RWPE2 (cell line): ENCODE results near the gene PERP.
A peak's percentile ranks its signal among the peaks of the same experiment; 100 is the strongest.

ENCODE experiments used
- ATAC-seq: fragments of 200-7000 bp; cut with Tn5 transposase; 3 replicates; pipeline ENCODE4 v1.9.1; 2021; ENCODE audit warnings: low read depth
- DNase-seq: peaks from one replicate; pipeline ENCODE4 v3.0.0-alpha.2; 2020; ENCODE audit warnings: low spot score
- H3K27ac ChIP-seq: fragments of 450-650 bp; 2 replicates; pipeline ENCODE4 v1.5.1; 2017; ENCODE audit warnings: mild to moderate bottlenecking; ENCODE audit not compliant: poor library complexity, severe bottlenecking
- H3K27me3 ChIP-seq: fragments of 250-450 bp; sonication (Bioruptor Pico); 2 replicates; pipeline ENCODE4 v1.5.1; 2021; ENCODE audit warnings: mild to moderate bottlenecking, moderate library complexity; ENCODE audit not compliant: insufficient read depth, poor library complexity, severe bottlenecking
- H3K36me3 ChIP-seq: fragments of 250-450 bp; sonication (Bioruptor Pico); 2 replicates; pipeline ENCODE4 v1.5.1; 2020; ENCODE audit warnings: low read depth, mild to moderate bottlenecking, moderate library complexity
- H3K4me1 ChIP-seq: fragments of 250-450 bp; sonication (Bioruptor Pico); 2 replicates; pipeline ENCODE4 v1.5.1; 2021; ENCODE audit warnings: mild to moderate bottlenecking, moderate library complexity; ENCODE audit not compliant: insufficient read depth, poor library complexity, severe bottlenecking
- H3K4me3 ChIP-seq: fragments of 250-450 bp; sonication (Bioruptor Pico); 2 replicates; pipeline ENCODE4 v1.5.1; 2021; ENCODE audit warnings: mild to moderate bottlenecking, moderate library complexity; ENCODE audit not compliant: severe bottlenecking
- H3K9me3 ChIP-seq: fragments of 250-450 bp; sonication (Bioruptor Pico); 2 replicates; pipeline ENCODE4 v1.5.1; 2021; ENCODE audit warnings: mild to moderate bottlenecking, moderate library complexity; ENCODE audit not compliant: severe bottlenecking
- TF ChIP-seq, protein P1 (sequence below): fragments of 450-650 bp; IDR thresholded peaks from one replicate; pipeline ENCODE4 v1.5.1; 2017; ENCODE audit warnings: mild to moderate bottlenecking, moderate library complexity; ENCODE audit not compliant: poor library complexity, severe bottlenecking

Gene PERP

DNA sequence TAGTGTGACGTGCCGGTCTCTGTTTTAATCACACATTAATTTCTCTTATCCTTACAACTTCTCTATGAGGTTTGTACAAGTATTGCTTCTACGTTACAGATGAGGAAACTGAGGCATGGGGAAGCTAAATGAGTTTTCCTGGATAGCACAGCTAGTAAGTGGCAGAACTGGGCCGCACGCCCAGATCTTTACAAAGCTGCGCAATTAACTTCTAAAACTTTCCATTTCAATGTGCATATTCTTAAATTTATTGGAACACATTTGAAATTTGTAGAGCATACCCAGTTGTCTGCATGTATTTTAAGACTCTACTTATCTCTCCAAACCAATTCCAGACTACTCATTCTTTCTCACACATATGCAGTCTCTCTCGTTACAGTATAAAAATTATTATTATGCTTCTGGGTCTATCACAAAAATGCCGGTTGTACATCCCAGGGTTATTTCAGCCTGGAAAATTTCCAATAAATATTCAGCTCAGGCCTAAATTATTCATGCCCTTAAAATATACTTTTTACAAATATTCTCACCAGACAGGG is 10.2 kb upstream of the PERP start:
- no peak for ATAC-seq
- no peak overlapping the region for H3K4me3 ChIP-seq
- no peaks in the 10 kb centered on the region for H3K36me3 ChIP-seq
- no peaks in the 10 kb centered on the region for H3K9me3 ChIP-seq
- H3K27ac ChIP-seq = no peak overlapping the region
- TF ChIP-seq, protein P1, sequence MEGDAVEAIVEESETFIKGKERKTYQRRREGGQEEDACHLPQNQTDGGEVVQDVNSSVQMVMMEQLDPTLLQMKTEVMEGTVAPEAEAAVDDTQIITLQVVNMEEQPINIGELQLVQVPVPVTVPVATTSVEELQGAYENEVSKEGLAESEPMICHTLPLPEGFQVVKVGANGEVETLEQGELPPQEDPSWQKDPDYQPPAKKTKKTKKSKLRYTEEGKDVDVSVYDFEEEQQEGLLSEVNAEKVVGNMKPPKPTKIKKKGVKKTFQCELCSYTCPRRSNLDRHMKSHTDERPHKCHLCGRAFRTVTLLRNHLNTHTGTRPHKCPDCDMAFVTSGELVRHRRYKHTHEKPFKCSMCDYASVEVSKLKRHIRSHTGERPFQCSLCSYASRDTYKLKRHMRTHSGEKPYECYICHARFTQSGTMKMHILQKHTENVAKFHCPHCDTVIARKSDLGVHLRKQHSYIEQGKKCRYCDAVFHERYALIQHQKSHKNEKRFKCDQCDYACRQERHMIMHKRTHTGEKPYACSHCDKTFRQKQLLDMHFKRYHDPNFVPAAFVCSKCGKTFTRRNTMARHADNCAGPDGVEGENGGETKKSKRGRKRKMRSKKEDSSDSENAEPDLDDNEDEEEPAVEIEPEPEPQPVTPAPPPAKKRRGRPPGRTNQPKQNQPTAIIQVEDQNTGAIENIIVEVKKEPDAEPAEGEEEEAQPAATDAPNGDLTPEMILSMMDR = no peak
- no peaks in the 10 kb centered on the region for H3K4me1 ChIP-seq
- H3K27me3 ChIP-seq = no peaks in the 10 kb centered on the region
- DNase-seq = no peak

DNA sequence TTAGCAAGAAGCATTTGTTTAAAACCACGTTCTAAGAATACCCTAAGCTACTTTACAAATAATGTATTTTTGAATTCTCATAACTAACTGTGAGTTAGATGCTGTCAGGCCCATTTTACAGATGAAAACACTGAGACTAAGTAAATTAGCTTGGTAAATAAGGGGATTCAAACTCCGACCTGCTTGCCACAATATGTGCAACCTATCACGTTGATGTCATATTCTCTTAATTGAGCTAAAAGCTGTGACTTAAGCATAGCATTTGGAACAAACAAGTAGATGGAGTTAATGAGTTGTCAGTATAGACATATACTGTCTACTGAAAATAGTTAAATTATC is 9.4 kb upstream of the PERP start:
- Histone ChIP-seq H3K27me3 (no peaks in the 10 kb centered on the region), H3K9me3 (no peaks in the 10 kb centered on the region), H3K4me3 (no peak overlapping the region), H3K27ac (no peak overlapping the region), H3K4me1 (no peaks in the 10 kb centered on the region), H3K36me3 (no peaks in the 10 kb centered on the region)
- DNase-seq (no peak), ATAC-seq (no peak)
- TF ChIP-seq, protein P1 = no peak

DNA sequence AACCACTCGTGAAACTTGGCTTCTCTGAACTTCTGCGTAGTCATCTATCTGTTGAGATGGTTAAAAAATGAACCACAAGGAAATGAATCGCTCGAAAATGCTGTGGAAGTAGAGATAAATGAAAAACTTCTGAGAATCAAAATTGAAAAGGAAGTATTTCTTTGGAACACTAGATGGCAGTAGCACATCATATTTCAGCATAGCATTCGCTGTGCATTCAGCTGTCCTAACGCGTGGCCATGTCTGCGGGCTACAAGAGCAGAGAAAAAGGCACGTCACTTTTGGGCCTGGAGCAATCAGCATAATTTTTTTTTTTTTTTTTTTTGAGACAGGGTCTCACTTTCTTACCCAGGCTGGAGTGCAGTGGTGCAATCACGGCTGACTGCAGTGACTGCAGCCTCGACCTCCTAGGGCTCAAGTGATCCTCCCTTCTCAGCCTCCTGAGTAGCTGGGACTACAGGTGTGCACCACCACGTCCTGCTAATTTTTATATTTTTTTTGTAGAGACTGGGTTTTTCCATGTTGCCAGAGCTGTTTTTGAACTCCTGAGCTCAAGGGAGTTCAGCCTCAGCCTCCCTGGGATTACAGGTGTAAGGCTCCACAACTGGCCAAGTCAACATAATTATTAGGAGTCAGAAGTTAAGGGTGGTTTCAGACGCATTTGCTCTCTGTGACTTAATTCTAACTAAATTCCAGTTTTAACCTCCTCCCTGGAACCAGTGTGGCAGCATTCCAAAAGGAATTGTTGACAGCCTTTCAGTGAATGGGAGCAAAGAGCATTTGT is 8.8 kb upstream of the PERP start:
- peak; percentile 73 for ATAC-seq
- TF ChIP-seq, protein P1 = peak; percentile 81
- Histone ChIP-seq H3K4me1 (no peaks in the 10 kb centered on the region), H3K27ac (no peak overlapping the region), H3K36me3 (no peaks in the 10 kb centered on the region), H3K4me3 (no peak overlapping the region), H3K27me3 (no peaks in the 10 kb centered on the region), H3K9me3 (no peaks in the 10 kb centered on the region)
- DNase-seq = no peak

DNA sequence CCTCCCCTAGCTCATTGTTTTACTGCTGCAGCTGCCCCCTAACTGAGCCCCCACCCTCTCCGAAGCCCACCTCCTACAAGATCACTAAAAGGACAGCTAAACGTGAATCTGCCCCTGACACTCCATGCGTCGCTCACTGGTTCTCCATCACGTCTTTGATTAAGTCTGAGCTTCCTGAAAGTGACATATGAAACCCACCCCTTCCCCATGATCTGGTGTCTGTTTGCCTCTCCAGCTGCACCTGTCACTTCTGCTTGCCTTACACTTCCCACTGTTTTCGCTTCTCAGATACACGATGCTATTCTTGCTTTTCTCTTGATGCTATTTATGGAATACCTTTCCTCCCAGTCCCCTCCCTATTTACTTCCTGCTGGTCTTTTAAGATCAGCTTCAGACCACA is 8.0 kb upstream of the PERP start:
- Histone ChIP-seq H3K27me3 (no peaks in the 10 kb centered on the region), H3K36me3 (no peaks in the 10 kb centered on the region), H3K27ac (no peak overlapping the region), H3K4me1 (no peaks in the 10 kb centered on the region), H3K4me3 (no peak overlapping the region), H3K9me3 (no peaks in the 10 kb centered on the region)
- DNase-seq (no peak), ATAC-seq (no peak)
- TF ChIP-seq, protein P1 = no peak

DNA sequence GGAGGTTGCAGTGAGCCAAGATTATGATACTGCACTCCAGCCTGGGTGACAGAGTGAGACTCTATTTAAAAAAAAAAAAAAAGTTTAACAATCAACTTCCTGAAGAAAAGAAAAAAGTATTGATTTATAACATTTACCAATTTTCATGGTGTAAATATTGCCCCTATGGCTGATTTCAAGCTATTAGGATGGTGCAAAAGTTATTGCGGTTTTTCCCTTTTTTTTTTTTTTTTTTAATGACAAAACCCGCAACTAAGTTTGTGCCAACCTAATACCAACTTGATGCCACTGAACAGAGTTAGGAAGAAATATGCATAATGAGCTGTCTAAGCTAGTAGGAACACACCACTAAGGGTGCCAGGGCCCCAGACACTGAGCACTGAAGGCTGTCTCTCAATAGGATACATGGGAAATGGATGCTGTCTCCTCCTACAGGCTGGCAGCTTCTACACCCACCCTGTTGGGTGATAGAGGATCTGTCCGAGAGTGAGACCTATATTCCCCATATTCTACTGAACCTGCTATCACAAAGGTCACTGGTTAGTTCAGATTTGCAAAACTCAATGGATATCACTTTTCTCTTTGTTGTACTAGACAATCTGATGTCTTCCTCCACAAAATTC is 6.5 kb upstream of the PERP start:
- ATAC-seq = no peak

More for the DNA sequence above, 6.5 kb upstream of the PERP start:
- no peak overlapping the region for H3K27ac ChIP-seq
- no peaks in the 10 kb centered on the region for H3K36me3 ChIP-seq
- DNase-seq = no peak
- TF ChIP-seq, protein P1 = no peak
- H3K4me1 ChIP-seq = peaks cover 6% of the 10 kb centered on the region
- H3K9me3 ChIP-seq = no peaks in the 10 kb centered on the region
- H3K27me3 ChIP-seq = no peaks in the 10 kb centered on the region
- no peak overlapping the region for H3K4me3 ChIP-seq
